ENCODE measurements around the gene CHL1.

The CHL1 gene

GRCh38 chr3:288417-288816 is 91.9 kb downstream of the CHL1 start:
- DNase-seq: no peak

- DNase-seq: no peak
Observed at GRCh38 chr3:291028-291427, 94.5 kb downstream of the CHL1 start.

GRCh38 chr3:291646-292436 is 95.3 kb downstream of the CHL1 start:
- no peak for DNase-seq

GRCh38 chr3:294096-294495 is 97.5 kb downstream of the CHL1 start:
- DNase-seq: no peak

GRCh38 chr3:294581-294980 is 98.0 kb downstream of the CHL1 start:
- DNase-seq: no peak

- no peak for DNase-seq
Observed at GRCh38 chr3:295166-295565, 98.6 kb downstream of the CHL1 start.

DNA sequence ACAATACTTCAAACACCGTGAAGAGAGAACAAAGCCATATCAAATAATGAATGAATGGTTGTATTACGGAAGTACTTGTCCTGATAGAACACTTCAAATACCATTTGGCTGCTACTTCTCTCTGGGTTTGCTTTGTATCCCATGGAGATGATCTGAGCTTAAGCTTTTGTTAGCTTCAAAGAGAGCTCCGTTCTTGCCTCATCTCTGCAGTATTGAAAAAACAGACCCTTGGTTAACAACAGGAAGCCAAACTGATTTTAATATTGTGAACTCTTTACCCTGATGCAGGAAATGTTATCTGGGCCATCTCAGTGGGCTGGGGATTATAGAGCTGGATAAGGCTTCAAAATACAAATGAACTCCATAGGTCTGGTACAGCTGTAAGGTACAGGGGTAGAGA is 101.0 kb downstream of the CHL1 start:
- DNase-seq: peak; percentile 23

- no peak for DNase-seq
Observed at GRCh38 chr3:299590-300301, 103.2 kb downstream of the CHL1 start.

DNA sequence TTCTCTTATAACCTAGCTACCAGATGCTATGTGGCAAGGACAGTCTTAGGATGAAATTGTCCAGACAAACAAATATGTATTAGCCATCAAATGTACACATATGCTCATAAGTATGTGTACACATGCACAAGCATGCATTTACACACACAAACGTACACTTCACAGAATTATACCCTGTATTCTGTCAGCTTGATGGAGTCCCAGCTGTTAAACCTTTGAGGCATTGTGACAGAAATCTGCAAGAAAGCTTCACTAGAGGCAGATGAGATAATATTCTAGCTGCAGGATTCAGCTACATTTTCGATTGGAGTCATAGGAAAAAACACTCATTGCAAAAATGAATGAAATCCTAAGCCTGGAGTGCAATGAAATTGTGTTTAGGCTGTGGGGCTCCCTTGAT is 110.6 kb downstream of the CHL1 start:
- no peak for DNase-seq

DNA sequence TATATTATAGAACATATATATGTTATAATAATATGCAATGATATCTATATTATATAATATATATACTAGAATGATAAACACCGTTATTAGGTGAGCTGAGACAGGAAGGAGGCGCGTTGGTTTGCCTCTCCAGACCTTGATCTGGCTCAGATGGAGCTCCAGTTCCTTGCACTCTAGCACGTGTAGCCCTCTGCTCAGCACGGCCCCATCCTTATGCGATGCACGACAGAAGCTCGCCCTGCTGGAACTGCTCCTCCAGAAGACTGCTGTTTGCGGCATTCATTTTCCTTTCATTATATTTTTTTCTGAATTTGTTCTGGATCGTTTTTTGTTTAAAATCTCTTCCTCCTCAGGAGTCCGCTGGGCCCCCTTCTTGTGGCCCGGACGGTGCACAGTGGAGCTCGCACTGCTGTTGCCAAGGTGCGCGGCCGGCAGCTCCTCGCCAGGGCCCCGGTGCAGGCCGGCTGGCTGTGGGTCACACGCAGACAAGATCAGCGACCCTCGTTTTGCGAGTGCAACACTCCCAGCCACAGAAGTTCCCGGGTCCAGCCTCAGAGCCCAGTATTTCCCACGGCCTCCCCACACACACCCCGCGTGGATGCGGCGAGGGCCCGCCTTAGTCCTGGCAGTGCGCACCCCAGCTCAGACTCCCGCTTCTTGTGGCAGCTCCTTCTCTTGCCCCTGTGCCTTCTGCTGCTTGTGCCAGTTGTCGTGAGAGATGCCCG is 112.2 kb downstream of the CHL1 start:
- no peak for DNase-seq

DNA sequence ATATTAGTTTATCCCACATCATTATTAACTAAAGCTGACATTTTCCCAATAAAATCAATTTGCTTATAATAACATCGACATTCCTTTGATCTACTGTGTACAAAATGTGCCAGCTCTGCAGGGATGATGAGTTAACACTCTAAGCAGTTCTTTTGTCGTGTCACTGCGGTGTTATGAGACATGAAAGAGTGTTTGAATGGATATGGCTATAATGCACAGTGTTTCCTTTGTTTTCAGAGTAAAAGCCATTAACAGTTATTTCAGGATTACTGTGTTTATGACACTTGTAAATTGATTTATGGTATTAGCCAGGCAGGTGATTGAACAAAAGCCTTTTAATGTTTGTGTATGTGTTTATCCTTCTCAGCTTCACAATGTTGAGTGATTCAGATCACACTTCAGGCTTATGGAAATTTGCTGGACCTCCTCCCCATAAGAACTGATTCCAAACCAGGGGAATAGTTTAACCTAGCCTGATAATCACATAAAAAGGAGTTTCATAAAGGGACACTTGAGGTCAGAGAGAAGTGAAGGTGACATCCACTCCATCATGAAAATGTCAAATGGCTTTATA is 115.7 kb downstream of the CHL1 start:
- no peak for DNase-seq

DNA sequence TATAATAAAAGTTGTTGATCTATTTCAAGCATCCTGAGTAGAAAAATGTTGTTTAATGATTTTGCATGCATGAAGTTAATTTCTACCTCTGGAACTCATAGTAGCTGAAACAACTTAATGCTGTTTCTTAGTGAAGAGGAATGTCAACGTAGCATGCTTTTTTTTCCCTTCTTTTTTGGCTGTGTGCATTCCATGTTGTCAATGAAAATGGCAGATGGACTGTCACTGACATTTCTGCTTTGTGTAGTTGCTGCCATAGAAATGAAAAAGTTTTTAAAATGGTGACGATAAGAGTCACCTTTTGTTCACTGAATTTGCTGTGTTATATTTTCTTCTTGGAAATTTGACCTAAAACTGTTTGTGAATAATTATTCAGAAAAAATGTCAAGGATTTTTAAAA is 116.3 kb downstream of the CHL1 start:
- DNase-seq: no peak

DNA sequence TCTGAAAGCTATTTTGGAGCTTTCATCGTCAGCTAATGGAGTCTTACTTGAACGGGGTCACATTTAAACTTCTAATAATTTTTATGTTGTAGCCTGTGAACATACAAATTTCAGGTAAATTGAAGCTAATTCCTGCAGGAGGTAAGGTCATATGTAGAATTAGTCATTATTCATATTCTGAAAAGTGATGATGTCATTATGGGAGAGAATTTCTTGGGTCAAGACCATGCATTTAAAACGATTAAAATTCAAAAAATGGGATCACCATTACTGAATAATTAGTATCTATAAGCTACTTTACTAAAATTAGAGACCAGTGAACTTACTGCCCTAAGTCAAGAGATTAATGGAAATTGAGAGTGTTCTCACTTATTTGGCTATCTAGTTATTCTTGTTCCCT is 120.4 kb downstream of the CHL1 start:
- no peak for DNase-seq

- no peak for DNase-seq
Observed at GRCh38 chr3:318903-319302, 122.3 kb downstream of the CHL1 start.

DNA sequence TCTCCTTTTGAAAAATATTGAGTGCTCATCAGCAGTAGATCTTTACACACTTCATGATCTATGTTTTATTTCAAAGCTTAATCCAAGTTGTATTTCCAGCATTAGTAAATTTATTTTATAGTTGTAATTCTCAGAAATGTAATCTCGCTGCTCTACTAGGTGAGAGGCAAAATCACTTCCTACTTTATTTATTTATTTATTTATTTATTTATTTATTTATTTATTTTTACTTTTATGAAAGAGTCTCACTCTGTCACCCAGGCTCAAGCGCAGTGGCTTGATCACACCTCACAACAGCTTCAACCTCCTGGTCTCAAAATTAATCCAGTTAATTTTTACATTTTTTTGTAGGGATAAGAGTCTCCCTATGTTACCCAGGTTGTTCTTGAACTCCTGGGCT is 127.9 kb downstream of the CHL1 start:
- no peak for DNase-seq

- no peak for DNase-seq
Observed at GRCh38 chr3:325495-325894, 128.9 kb downstream of the CHL1 start.

DNA sequence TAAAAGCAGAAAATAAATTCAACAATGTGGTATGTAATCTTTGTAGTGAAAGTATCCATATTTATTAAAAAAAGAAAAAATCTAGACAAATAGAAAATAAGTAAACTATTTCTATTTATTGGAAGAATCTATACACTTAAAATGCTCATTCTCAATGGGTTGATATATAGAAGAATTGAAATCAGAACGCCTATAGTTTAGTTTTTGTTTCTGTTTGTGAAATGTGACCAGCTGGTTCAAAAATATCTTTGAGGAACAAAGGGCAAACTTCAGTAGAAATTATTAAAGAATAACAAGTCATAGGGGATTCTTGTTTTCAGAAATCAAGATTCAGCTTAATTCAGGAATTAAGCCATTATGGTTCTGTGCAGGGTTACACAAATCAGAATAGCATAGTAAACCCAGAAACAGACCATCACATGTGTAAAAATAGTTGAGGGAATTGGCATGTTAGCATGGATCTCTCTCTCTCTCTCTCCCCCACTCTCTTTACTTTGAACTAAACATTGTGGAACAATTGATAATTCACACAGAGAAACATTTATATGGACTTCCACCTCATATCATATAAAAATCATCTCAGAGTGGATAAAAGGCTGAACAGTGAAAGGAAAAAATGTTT is 134.0 kb downstream of the CHL1 start:
- no peak for DNase-seq

GRCh38 chr3:331881-332280 is 135.3 kb downstream of the CHL1 start:
- no peak for DNase-seq

DNA sequence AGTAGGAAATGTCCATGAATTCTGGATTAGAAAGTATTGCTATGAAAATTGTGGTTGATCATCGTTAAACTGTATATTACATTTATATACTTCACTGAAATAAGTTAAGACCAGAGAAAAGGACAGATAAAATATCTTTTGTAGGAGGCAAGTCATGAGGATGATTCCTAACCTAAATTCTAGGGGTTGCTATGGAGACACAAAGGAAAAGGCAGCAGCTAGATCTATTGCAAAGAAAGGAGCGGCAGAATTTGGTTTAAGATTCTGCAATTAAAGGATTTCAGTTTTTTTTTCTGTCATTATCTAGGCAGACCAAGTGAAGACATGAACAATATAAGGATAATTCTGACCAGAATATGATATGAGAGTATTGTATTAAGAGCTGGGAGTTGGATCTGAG is 136.1 kb downstream of the CHL1 start:
- DNase-seq: no peak

DNA sequence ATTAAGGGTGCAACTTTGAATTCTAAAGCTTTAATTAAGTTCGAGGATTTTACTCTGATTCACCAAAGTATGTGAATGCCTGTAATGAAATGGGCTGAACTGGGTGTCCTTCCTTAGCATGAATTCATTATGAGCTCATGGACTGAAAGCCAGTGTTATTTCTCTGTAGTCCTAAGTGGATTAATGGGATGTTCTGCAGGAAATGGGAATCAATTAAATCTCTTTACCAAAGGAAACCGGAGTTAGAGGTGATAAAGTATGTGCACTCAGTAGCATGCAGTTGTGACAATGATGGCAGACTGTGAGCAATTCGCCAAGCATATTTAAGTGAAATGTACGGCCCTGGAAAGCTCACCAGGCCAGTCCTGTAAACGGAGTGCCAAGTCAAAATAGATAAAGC is 138.7 kb downstream of the CHL1 start:
- no peak for DNase-seq

- DNase-seq: no peak
Observed at GRCh38 chr3:339351-339750, 142.8 kb downstream of the CHL1 start.

- no peak for DNase-seq
Observed at GRCh38 chr3:341998-342397, 145.4 kb downstream of the CHL1 start.

GRCh38 chr3:346186-346585 is 149.6 kb downstream of the CHL1 start:
- DNase-seq: no peak

All from NCI-H1436 treated with DMSO at 0.1 percent for 48 hours (cell line).